Measurements from ENCODE around the gene ABCA13. TPM values are rescaled to one million over a fixed set of nuclear protein-coding genes. Genes with fewer than 3 reads are reported as not detected.

Gene ABCA13
- total and polyA plus RNA-seq, 3 experiments from 2014 or later, result not detected

- Mint-ChIP-seq H3K27me3 (no peaks in the 10 kb centered on the region), H3K27ac (no peak overlapping the region), H3K4me1 (no peaks in the 10 kb centered on the region), H3K4me3 (no peak overlapping the region), H3K36me3 (no peaks in the 10 kb centered on the region), H3K9me3 (no peaks in the 10 kb centered on the region)
- H3K4me3 ChIP-seq (ENCODE audit: low read length), result no peak overlapping the region
- H3K27ac ChIP-seq (ENCODE audit: low read depth, low read length), result no peak overlapping the region
- ChIA-PET POLR2A (no interaction called here), CTCF (no interaction called here)
- H3K36me3 ChIP-seq (ENCODE audit: insufficient read depth, low read length), result no peaks in the 10 kb centered on the region
- H3K27me3 ChIP-seq (ENCODE audit: insufficient read depth, low read length, poor library complexity, severe bottlenecking), result no peaks in the 10 kb centered on the region
- H3K9me3 ChIP-seq (ENCODE audit: low read length), result no peaks in the 10 kb centered on the region
- no peak for DNase-seq
- no peaks in the 10 kb centered on the region for H3K4me1 ChIP-seq (ENCODE audit: insufficient read depth, low read length)
These were observed 341.6 kb downstream of the ABCA13 start for GRCh38 chr7:48512892-48513291.

GRCh38 chr7:48515171-48515570, 343.9 kb downstream of the ABCA13 start:
- H3K9me3 ChIP-seq (ENCODE audit: low read length), result no peaks in the 10 kb centered on the region
- H3K27ac ChIP-seq (ENCODE audit: low read depth, low read length), result no peak overlapping the region
- Mint-ChIP-seq H3K36me3 (no peaks in the 10 kb centered on the region), H3K27me3 (no peaks in the 10 kb centered on the region), H3K27ac (no peak overlapping the region), H3K4me3 (no peak overlapping the region), H3K9me3 (no peaks in the 10 kb centered on the region), H3K4me1 (no peaks in the 10 kb centered on the region)
- ChIA-PET POLR2A (no interaction called here), CTCF (no interaction called here)
- H3K4me3 ChIP-seq (ENCODE audit: low read length), result no peak overlapping the region
- H3K36me3 ChIP-seq (ENCODE audit: insufficient read depth, low read length), result no peaks in the 10 kb centered on the region
- H3K4me1 ChIP-seq (ENCODE audit: insufficient read depth, low read length), result no peaks in the 10 kb centered on the region
- DNase-seq, result no peak
- H3K27me3 ChIP-seq (ENCODE audit: insufficient read depth, low read length, poor library complexity, severe bottlenecking), result no peaks in the 10 kb centered on the region

GRCh38 chr7:48518092-48518491, 346.8 kb downstream of the ABCA13 start:
- H3K9me3 ChIP-seq (ENCODE audit: low read length), result no peaks in the 10 kb centered on the region
- H3K27ac ChIP-seq (ENCODE audit: low read depth, low read length), result no peak overlapping the region
- no peak for DNase-seq
- H3K27me3 ChIP-seq (ENCODE audit: insufficient read depth, low read length, poor library complexity, severe bottlenecking), result no peaks in the 10 kb centered on the region
- ChIA-PET POLR2A (no interaction called here), CTCF (no interaction called here)
- Mint-ChIP-seq H3K27me3 (no peaks in the 10 kb centered on the region), H3K4me1 (no peaks in the 10 kb centered on the region), H3K36me3 (no peaks in the 10 kb centered on the region), H3K9me3 (no peaks in the 10 kb centered on the region), H3K4me3 (no peak overlapping the region), H3K27ac (no peak overlapping the region)
- H3K36me3 ChIP-seq (ENCODE audit: insufficient read depth, low read length), result no peaks in the 10 kb centered on the region
- no peaks in the 10 kb centered on the region for H3K4me1 ChIP-seq (ENCODE audit: insufficient read depth, low read length)
- no peak overlapping the region for H3K4me3 ChIP-seq (ENCODE audit: low read length)

GRCh38 chr7:48522692-48523091, 351.4 kb downstream of the ABCA13 start:
- no peaks in the 10 kb centered on the region for H3K4me1 Mint-ChIP-seq
- H3K4me3 Mint-ChIP-seq, result peak overlapping the region in 1 of 7 donors; percentile 13
- Histone ChIP-seq H3K36me3 (ENCODE audit: insufficient read depth, low read length) (no peaks in the 10 kb centered on the region), H3K27me3 (ENCODE audit: insufficient read depth, low read length, poor library complexity, severe bottlenecking) (no peaks in the 10 kb centered on the region), H3K4me1 (ENCODE audit: insufficient read depth, low read length) (no peaks in the 10 kb centered on the region), H3K9me3 (ENCODE audit: low read length) (no peaks in the 10 kb centered on the region), H3K4me3 (ENCODE audit: low read length) (no peak overlapping the region), H3K27ac (ENCODE audit: low read depth, low read length) (no peak overlapping the region)
- POLR2A ChIA-PET, result no interaction called here
- H3K27me3 Mint-ChIP-seq, result peaks cover 0 to 4% of the 10 kb centered on the region in 2 donors
- H3K9me3 Mint-ChIP-seq, result peaks cover 0 to 5% (median 0%) of the 10 kb centered on the region in 5 donors
- no peak overlapping the region for H3K27ac Mint-ChIP-seq
- no peak for DNase-seq
- H3K36me3 Mint-ChIP-seq, result no peaks in the 10 kb centered on the region
- CTCF ChIA-PET, result interaction anchor here (1.1 kb wide), 1 partner anchor 16 kb away, joined by 3 read pairs; no protein-coding TSS in a partner anchor

- peaks cover 0 to 4% of the 10 kb centered on the region in 2 donors for H3K27me3 Mint-ChIP-seq
- no peaks in the 10 kb centered on the region for H3K36me3 ChIP-seq (ENCODE audit: insufficient read depth, low read length)
- no peaks in the 10 kb centered on the region for H3K36me3 Mint-ChIP-seq
- no peak overlapping the region for H3K27ac Mint-ChIP-seq
- H3K4me1 ChIP-seq (ENCODE audit: insufficient read depth, low read length), result no peaks in the 10 kb centered on the region
- POLR2A ChIA-PET, result no interaction called here
- no peaks in the 10 kb centered on the region for H3K4me1 Mint-ChIP-seq
- H3K4me3 Mint-ChIP-seq, result no peak overlapping the region
- CTCF ChIA-PET, result no interaction called here
- H3K27me3 ChIP-seq (ENCODE audit: insufficient read depth, low read length, poor library complexity, severe bottlenecking), result no peaks in the 10 kb centered on the region
- DNase-seq, result no peak
- H3K9me3 ChIP-seq (ENCODE audit: low read length), result no peaks in the 10 kb centered on the region
- no peak overlapping the region for H3K27ac ChIP-seq (ENCODE audit: low read depth, low read length)
- peaks cover 0 to 5% (median 1%) of the 10 kb centered on the region in 5 donors for H3K9me3 Mint-ChIP-seq
- no peak overlapping the region for H3K4me3 ChIP-seq (ENCODE audit: low read length)
These were observed 354.8 kb downstream of the ABCA13 start for GRCh38 chr7:48525736-48526732.

- H3K36me3 ChIP-seq (ENCODE audit: insufficient read depth, low read length), result no peaks in the 10 kb centered on the region
- Mint-ChIP-seq H3K27me3 (peaks cover 0 to 4% of the 10 kb centered on the region in 2 donors), H3K4me3 (no peak overlapping the region), H3K4me1 (no peaks in the 10 kb centered on the region), H3K27ac (no peak overlapping the region), H3K36me3 (no peaks in the 10 kb centered on the region), H3K9me3 (peaks cover 0 to 12% (median 5%) of the 10 kb centered on the region in 5 donors)
- POLR2A ChIA-PET, result no interaction called here
- no peak overlapping the region for H3K4me3 ChIP-seq (ENCODE audit: low read length)
- no peaks in the 10 kb centered on the region for H3K4me1 ChIP-seq (ENCODE audit: insufficient read depth, low read length)
- H3K27ac ChIP-seq (ENCODE audit: low read depth, low read length), result no peak overlapping the region
- CTCF ChIA-PET, result no interaction called here
- H3K27me3 ChIP-seq (ENCODE audit: insufficient read depth, low read length, poor library complexity, severe bottlenecking), result no peaks in the 10 kb centered on the region
- no peak for DNase-seq
- no peaks in the 10 kb centered on the region for H3K9me3 ChIP-seq (ENCODE audit: low read length)
These were observed 357.4 kb downstream of the ABCA13 start for GRCh38 chr7:48528646-48529045.

- no peaks in the 10 kb centered on the region for H3K9me3 ChIP-seq (ENCODE audit: low read length)
- Mint-ChIP-seq H3K27me3 (peaks cover 0 to 2% of the 10 kb centered on the region in 2 donors), H3K9me3 (peaks cover 12 to 20% (median 15%) of the 10 kb centered on the region in 5 donors), H3K4me1 (no peaks in the 10 kb centered on the region), H3K36me3 (no peaks in the 10 kb centered on the region), H3K27ac (no peak overlapping the region), H3K4me3 (no peak overlapping the region)
- H3K36me3 ChIP-seq (ENCODE audit: insufficient read depth, low read length), result no peaks in the 10 kb centered on the region
- no peak overlapping the region for H3K4me3 ChIP-seq (ENCODE audit: low read length)
- H3K4me1 ChIP-seq (ENCODE audit: insufficient read depth, low read length), result no peaks in the 10 kb centered on the region
- ChIA-PET CTCF (no interaction called here), POLR2A (no interaction called here)
- no peaks in the 10 kb centered on the region for H3K27me3 ChIP-seq (ENCODE audit: insufficient read depth, low read length, poor library complexity, severe bottlenecking)
- no peak overlapping the region for H3K27ac ChIP-seq (ENCODE audit: low read depth, low read length)
- DNase-seq, result no peak
These were observed 366.3 kb downstream of the ABCA13 start for GRCh38 chr7:48537561-48537960.

GRCh38 chr7:48540746-48541145, 369.5 kb downstream of the ABCA13 start:
- H3K27ac Mint-ChIP-seq, result no peak overlapping the region
- H3K4me1 Mint-ChIP-seq, result no peaks in the 10 kb centered on the region
- H3K4me1 ChIP-seq (ENCODE audit: insufficient read depth, low read length), result no peaks in the 10 kb centered on the region
- H3K27ac ChIP-seq (ENCODE audit: low read depth, low read length), result no peak overlapping the region
- no peaks in the 10 kb centered on the region for H3K36me3 Mint-ChIP-seq
- H3K36me3 ChIP-seq (ENCODE audit: insufficient read depth, low read length), result no peaks in the 10 kb centered on the region
- H3K4me3 ChIP-seq (ENCODE audit: low read length), result no peak overlapping the region
- no peaks in the 10 kb centered on the region for H3K27me3 ChIP-seq (ENCODE audit: insufficient read depth, low read length, poor library complexity, severe bottlenecking)
- CTCF ChIA-PET, result no interaction called here
- no peaks in the 10 kb centered on the region for H3K9me3 ChIP-seq (ENCODE audit: low read length)
- peaks cover 0 to 2% of the 10 kb centered on the region in 2 donors for H3K27me3 Mint-ChIP-seq
- DNase-seq, result no peak
- no peak overlapping the region for H3K4me3 Mint-ChIP-seq
- POLR2A ChIA-PET, result no interaction called here
- H3K9me3 Mint-ChIP-seq, result peaks cover 7 to 10% (median 8%) of the 10 kb centered on the region in 5 donors

Measured in CD8-positive, alpha-beta memory T cell (primary cell).